Thoracic aorta (tissue), 2 donors: ENCODE results near the gene METTL27. TPM values are rescaled to one million over a fixed set of nuclear protein-coding genes. Genes with fewer than 3 reads are reported as not detected.

Source experiments
- ATAC-seq: fragments of 150-250 bp; one replicate; pipeline ENCODE4 v1.8.0; 2017; ENCODE audit warnings: low read depth; ENCODE audit not compliant: insufficient number of reproducible peaks, low FRiP score
- DNase-seq: peaks from one replicate; pipeline ENCODE4 v3.0.0-alpha.2; 2020; ENCODE audit warnings: low spot score
- H3K27ac ChIP-seq, 2 donors: fragments of 200-600 bp; sonication (generic); 1 replicate in 1 of 2; 2 replicates in 1 of 2; pipeline ENCODE4 v1.5.1; 2016; ENCODE audit warnings: mild to moderate bottlenecking in 2 of 2, moderate library complexity in 2 of 2
- H3K27me3 ChIP-seq: fragments of 200-600 bp; sonication (generic); replicated peaks from 2 replicates; pipeline ENCODE4 v1.6.0; 2016; ENCODE audit warnings: mild to moderate bottlenecking; ENCODE audit not compliant: insufficient read depth
- H3K36me3 ChIP-seq: fragments of 200-600 bp; sonication (generic); one replicate; pipeline ENCODE4 v1.5.1; 2016
- H3K4me1 ChIP-seq, 2 donors: fragments of 200-600 bp; sonication (generic); 1 replicate in 1 of 2; 2 replicates in 1 of 2; pipeline versions ENCODE4 v1.5.1 to v1.6.0; 2016; ENCODE audit warnings: low read depth in 2 of 2, mild to moderate bottlenecking in 1 of 2; ENCODE audit not compliant: control insufficient read depth in 1 of 2
- H3K4me3 ChIP-seq: fragments of 200-600 bp; sonication (generic); 2 replicates; pipeline ENCODE4 v1.5.1; 2016; ENCODE audit warnings: mild to moderate bottlenecking
- H3K9me3 ChIP-seq: fragments of 200-600 bp; sonication (generic); 2 replicates; pipeline ENCODE4 v1.5.1; 2016
- total RNA-seq, 2 donors: library from RNA; depleted of rRNA; stranded (reverse); fragments of >200 nt; gene quantifications; one replicate each; pipeline versions ENCODE4 v1.1.0 to v1.2.3, GENCODE V29; 2016
- TF ChIP-seq, protein P1 (sequence below): fragments of 200-600 bp; sonication (generic); IDR thresholded peaks from one replicate; pipeline ENCODE4 v1.5.1; 2019; ENCODE audit warnings: antibody characterized with exemption

METTL27 gene
- total RNA-seq, 2 donors from 2014 or later, result 1.2 TPM; not detected in 1

DNA sequence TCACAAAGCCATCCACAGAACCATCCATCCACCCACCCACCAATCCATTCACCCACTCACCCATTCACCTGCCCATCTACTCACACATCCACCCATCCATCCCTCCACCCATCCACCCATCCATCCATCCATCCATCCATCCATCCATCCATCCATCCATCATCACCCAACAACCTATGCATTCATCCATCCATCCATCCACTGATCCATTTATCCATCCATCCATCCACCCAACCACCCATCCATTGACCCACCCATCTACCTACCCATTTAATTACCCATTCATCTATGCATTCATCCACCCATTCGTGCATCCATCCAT, 24.1 kb upstream of the METTL27 start:
- H3K27ac ChIP-seq, result no peak overlapping the region
- H3K27me3 ChIP-seq, result no peaks in the 10 kb centered on the region
- peaks cover 25 to 41% of the 10 kb centered on the region in 2 donors for H3K4me1 ChIP-seq
- no peaks in the 10 kb centered on the region for H3K9me3 ChIP-seq
- no peak overlapping the region for H3K4me3 ChIP-seq
- ATAC-seq, result no peak
- no peak for DNase-seq
- H3K36me3 ChIP-seq, result no peaks in the 10 kb centered on the region
- TF ChIP-seq, protein P1, sequence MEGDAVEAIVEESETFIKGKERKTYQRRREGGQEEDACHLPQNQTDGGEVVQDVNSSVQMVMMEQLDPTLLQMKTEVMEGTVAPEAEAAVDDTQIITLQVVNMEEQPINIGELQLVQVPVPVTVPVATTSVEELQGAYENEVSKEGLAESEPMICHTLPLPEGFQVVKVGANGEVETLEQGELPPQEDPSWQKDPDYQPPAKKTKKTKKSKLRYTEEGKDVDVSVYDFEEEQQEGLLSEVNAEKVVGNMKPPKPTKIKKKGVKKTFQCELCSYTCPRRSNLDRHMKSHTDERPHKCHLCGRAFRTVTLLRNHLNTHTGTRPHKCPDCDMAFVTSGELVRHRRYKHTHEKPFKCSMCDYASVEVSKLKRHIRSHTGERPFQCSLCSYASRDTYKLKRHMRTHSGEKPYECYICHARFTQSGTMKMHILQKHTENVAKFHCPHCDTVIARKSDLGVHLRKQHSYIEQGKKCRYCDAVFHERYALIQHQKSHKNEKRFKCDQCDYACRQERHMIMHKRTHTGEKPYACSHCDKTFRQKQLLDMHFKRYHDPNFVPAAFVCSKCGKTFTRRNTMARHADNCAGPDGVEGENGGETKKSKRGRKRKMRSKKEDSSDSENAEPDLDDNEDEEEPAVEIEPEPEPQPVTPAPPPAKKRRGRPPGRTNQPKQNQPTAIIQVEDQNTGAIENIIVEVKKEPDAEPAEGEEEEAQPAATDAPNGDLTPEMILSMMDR, result no peak

DNA sequence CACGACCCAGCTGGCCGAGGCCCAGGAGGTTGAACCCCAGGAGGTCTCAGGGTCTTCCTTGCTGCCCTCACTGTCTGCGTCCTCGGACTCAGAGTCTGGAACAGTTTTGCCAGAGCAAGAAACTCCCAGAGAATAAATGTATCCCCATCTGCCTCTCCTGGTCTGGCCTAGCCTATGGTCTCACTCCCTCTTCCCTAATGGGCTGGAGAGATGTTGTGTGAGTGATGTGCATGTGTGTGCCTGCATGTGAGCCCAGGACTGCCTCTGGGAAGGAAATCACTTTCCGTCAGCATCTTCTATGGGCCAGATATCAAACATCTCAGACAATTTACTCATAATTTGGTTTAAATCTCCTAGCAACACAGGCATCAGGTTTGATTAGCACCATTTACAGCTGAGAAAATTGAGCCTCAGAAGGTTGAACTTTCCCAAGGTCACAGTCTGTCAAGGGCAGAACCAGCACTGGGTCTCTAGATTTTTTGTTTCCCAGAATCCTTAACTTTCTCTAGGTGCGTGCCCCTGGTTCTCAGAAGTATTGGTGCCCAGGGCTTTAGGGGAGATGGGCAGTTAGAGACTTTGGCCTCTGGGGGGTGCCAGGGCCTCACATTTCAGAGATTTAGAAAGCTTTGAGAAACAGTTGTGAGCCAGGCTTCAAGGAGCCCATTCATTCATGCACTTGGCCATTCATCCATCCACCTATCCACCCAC, 23.6 kb upstream of the METTL27 start:
- H3K27ac ChIP-seq, result no peak overlapping the region
- no peak overlapping the region for H3K4me3 ChIP-seq
- H3K27me3 ChIP-seq, result no peaks in the 10 kb centered on the region
- peaks cover 22 to 35% of the 10 kb centered on the region in 2 donors for H3K4me1 ChIP-seq
- H3K9me3 ChIP-seq, result no peaks in the 10 kb centered on the region
- TF ChIP-seq, protein P1, result peak; percentile 76
- H3K36me3 ChIP-seq, result no peaks in the 10 kb centered on the region
- no peak for ATAC-seq
- no peak for DNase-seq

DNA sequence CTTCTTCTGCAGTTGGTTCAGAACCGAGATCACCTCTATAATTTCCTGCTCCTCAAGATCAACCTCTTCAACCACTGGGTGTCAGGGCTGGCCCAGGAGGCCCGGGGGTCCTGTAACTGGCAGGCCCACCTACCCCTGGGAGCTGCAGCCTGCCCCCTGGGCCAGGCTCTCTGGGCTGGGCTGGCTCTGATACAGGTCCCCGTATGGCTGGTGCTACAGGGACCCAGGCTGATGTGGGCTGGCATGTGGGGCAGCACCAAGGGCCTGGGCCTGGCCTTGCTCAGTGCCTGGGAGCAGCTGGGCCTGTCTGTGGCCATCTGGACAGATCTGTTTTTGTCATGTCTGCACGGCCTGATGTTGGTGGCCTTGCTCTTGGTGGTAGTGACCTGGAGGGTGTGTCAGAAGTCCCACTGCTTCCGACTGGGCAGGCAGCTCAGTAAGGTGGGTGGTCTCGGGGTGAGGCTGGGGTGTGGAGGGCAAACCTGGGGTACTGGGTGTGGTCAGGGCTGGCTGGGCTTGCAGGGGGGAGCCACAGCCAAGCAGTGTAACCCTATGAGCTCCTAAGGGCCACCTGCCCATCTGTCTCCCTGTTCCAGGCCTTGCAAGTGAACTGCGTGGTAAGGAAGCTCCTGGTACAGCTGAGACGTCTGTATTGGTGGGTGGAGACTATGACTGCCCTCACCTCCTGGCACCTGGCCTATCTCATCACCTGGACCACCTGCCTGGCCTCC, 22.8 kb upstream of the METTL27 start:
- no peaks in the 10 kb centered on the region for H3K36me3 ChIP-seq
- peaks cover 14 to 28% of the 10 kb centered on the region in 2 donors for H3K4me1 ChIP-seq
- TF ChIP-seq, protein P1, result no peak
- H3K9me3 ChIP-seq, result no peaks in the 10 kb centered on the region
- no peak overlapping the region for H3K27ac ChIP-seq
- ATAC-seq (no peak), DNase-seq (no peak)
- no peaks in the 10 kb centered on the region for H3K27me3 ChIP-seq
- H3K4me3 ChIP-seq, result no peak overlapping the region

DNA sequence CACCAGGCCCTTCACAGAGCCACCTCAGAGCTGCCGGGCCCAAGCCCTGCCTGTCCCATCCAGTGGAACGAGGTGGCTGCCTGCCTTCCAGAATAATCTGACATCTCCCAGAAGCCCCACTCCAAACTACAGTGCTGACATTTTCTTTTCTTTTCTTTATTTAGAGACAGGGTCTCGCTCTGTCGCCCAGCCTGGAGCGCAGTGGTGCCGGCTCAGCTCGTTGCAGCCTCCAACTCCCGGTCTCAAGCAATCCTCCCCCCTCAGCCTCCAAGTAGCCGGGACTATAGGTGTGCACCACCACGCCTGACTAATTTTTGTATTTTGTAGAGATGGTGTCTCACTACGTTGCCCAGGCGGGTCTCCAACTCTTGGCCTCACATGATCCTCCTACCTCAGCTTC, 19.0 kb upstream of the METTL27 start:
- Histone ChIP-seq H3K4me3 (no peak overlapping the region), H3K27me3 (no peaks in the 10 kb centered on the region), H3K36me3 (no peaks in the 10 kb centered on the region), H3K4me1 (no peaks in the 10 kb centered on the region), H3K9me3 (no peaks in the 10 kb centered on the region), H3K27ac (no peak overlapping the region)
- DNase-seq, result no peak
- TF ChIP-seq, protein P1, result no peak
- no peak for ATAC-seq

DNA sequence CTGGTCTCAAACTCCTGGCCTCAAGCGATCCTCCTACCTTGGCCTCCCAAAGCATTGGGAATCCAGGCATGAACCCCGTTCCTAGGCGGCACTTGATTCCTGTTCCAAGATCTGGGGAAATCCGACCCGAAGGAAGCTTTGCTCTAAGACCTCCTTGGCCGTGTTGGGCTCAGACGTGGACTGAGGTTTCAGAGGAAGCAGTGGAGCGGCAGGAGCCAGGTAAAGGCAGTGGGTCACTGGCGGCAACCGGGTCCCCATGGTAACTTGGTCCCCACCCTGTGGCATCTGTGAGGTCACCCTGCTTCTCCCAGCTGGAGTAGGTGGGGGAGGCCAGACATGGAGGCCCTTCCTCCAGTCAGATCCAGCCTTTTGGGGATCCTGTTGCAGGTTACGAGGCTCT, 18.5 kb upstream of the METTL27 start, which contains the start of gene TMEM270:
TMEM270 (plus strand) TSS at position 301 of the 400 bp plus-strand sequence; CDS start at position 337, 36 bp downstream.
- DNase-seq (no peak), ATAC-seq (no peak)
- Histone ChIP-seq H3K9me3 (no peaks in the 10 kb centered on the region), H3K36me3 (no peaks in the 10 kb centered on the region), H3K27me3 (no peaks in the 10 kb centered on the region), H3K4me3 (no peak within 1 kb of the TSS), H3K27ac (no peak within 1 kb of the TSS), H3K4me1 (peaks cover 0 to 2% of the 10 kb centered on the region in 2 donors)
- TF ChIP-seq, protein P1, result no peak
